GM18526 (cell line): ENCODE results near the gene CSRP3.

Experiments used
- POLR2A ChIP-seq: IDR thresholded peaks from 3 replicates; pipeline ENCODE4 v1.6.1; 2011; ENCODE audit not compliant: insufficient read length; ENCODE audit errors: extremely low read depth

Gene CSRP3

GRCh38 chr11:19201737-19202605 is at the start of gene CSRP3:
CSRP3 (minus strand) TSS chr11:19201983; CDS start chr11:19192448, 9,535 bp downstream.
- no peak for TF ChIP-seq POLR2A

GRCh38 chr11:19251577-19251976 is 49.8 kb upstream of the CSRP3 start:
- TF ChIP-seq POLR2A: no peak

GRCh38 chr11:19246816-19247215 is 45.0 kb upstream of the CSRP3 start:
- no peak for TF ChIP-seq POLR2A

GRCh38 chr11:19245351-19245750 is 43.6 kb upstream of the CSRP3 start:
- TF ChIP-seq POLR2A: no peak

GRCh38 chr11:19244621-19245020 is 42.8 kb upstream of the CSRP3 start:
- no peak for TF ChIP-seq POLR2A

GRCh38 chr11:19244084-19244483 is 42.3 kb upstream of the CSRP3 start:
- TF ChIP-seq POLR2A: no peak

- no peak for TF ChIP-seq POLR2A
Measured at GRCh38 chr11:19243613-19244012, 41.8 kb upstream of the CSRP3 start.

GRCh38 chr11:19243143-19243542 is 41.4 kb upstream of the CSRP3 start:
- TF ChIP-seq POLR2A: no peak

- no peak for TF ChIP-seq POLR2A
Measured at GRCh38 chr11:19242179-19242932, 40.6 kb upstream of the CSRP3 start.

- TF ChIP-seq POLR2A: peak; percentile 61
Measured at GRCh38 chr11:19241260-19242178, 39.7 kb upstream of the CSRP3 start.

- TF ChIP-seq POLR2A: peak; percentile 21
Measured at GRCh38 chr11:19240420-19241259, 38.9 kb upstream of the CSRP3 start, which contains the start of gene E2F8. E2F8 (minus strand) TSS chr11:19240945; CDS start chr11:19240121, 824 bp downstream.

- TF ChIP-seq POLR2A: no peak
Measured at GRCh38 chr11:19239039-19239438, 37.3 kb upstream of the CSRP3 start.

- TF ChIP-seq POLR2A: no peak
Measured at GRCh38 chr11:19237813-19238212, 36.0 kb upstream of the CSRP3 start.

GRCh38 chr11:19237381-19237780 is 35.6 kb upstream of the CSRP3 start:
- no peak for TF ChIP-seq POLR2A

- no peak for TF ChIP-seq POLR2A
Measured at GRCh38 chr11:19234231-19234817, 32.5 kb upstream of the CSRP3 start.
